HepG2 (cell line): ENCODE measurements around the gene KCNK6. TPM values are rescaled to one million over a fixed set of nuclear protein-coding genes. Genes with fewer than 3 reads are reported as not detected.
A peak's percentile ranks its signal among the peaks of the same experiment; 100 is the strongest.

Source experiments
- CCDC6 ChIP-seq: sonication (generic); formaldehyde crosslinking; IDR thresholded peaks from 2 replicates; pipeline ENCODE4 v1.8.1; 2022; ENCODE audit warnings: mild to moderate bottlenecking, missing genetic modification reagents, moderate library complexity
- GTF3A ChIP-seq: sonication (generic); formaldehyde crosslinking; conservative IDR thresholded peaks from 2 replicates; pipeline ENCODE4 v1.4.0; 2020; ENCODE audit warnings: mild to moderate bottlenecking, missing genetic modification reagents
- HIC2 ChIP-seq: sonication (generic); formaldehyde crosslinking; IDR thresholded peaks from 2 replicates; pipeline ENCODE4 v1.9.0; 2022; ENCODE audit warnings: low read depth, missing genetic modification reagents
- IKZF5 ChIP-seq: IDR thresholded peaks from 2 replicates; pipeline ENCODE4 v1.6.1; 2018; ENCODE audit warnings: missing genetic modification reagents, mild to moderate bottlenecking, missing compliant biosample characterization
- IRF2 ChIP-seq: IDR thresholded peaks from 2 replicates; pipeline ENCODE4 v1.6.1; 2018; ENCODE audit warnings: missing genetic modification reagents, missing compliant biosample characterization
- KAT8 ChIP-seq: IDR thresholded peaks from 2 replicates; pipeline ENCODE4 v1.6.1; 2016; ENCODE audit warnings: missing genetic modification reagents, missing compliant biosample characterization
- NFYB ChIP-seq: sonication (generic); formaldehyde crosslinking; IDR thresholded peaks from 2 replicates; pipeline ENCODE4 v1.4.0; 2020; ENCODE audit warnings: missing genetic modification reagents
- SETDB1 ChIP-seq: sonication (generic); formaldehyde crosslinking; IDR thresholded peaks from 2 replicates; pipeline ENCODE4 v1.5.1; 2020; ENCODE audit warnings: missing genetic modification reagents, mild to moderate bottlenecking, borderline replicate concordance
- YY1 ChIP-seq: IDR thresholded peaks from 2 replicates; pipeline ENCODE4 v1.6.1; 2011; ENCODE audit warnings: low read length, low read depth, moderate library complexity, mild to moderate bottlenecking; ENCODE audit not compliant: insufficient read depth, insufficient replicate concordance
- ZNF337 ChIP-seq: sonication (generic); formaldehyde crosslinking; IDR thresholded peaks from 2 replicates; pipeline ENCODE4 v1.5.1; 2020; ENCODE audit warnings: missing genetic modification reagents, low read depth, mild to moderate bottlenecking, borderline replicate concordance
- ZNF407 ChIP-seq: sonication (generic); formaldehyde crosslinking; IDR thresholded peaks from one replicate; pipeline ENCODE4 v1.5.1; 2020; ENCODE audit warnings: mild to moderate bottlenecking, missing genetic modification reagents; ENCODE audit errors: not compliant biosample characterization
- ZNF431 ChIP-seq: sonication (generic); formaldehyde crosslinking; IDR thresholded peaks from 2 replicates; pipeline ENCODE4 v1.9.0; 2022; ENCODE audit warnings: missing genetic modification reagents, low read depth, mild to moderate bottlenecking, borderline replicate concordance
- ZNF710 ChIP-seq: sonication (generic); formaldehyde crosslinking; IDR thresholded peaks from 2 replicates; pipeline ENCODE4 v1.5.0; 2020; ENCODE audit warnings: mild to moderate bottlenecking, missing genetic modification reagents, borderline replicate concordance
- polyA plus RNA-seq, 8 experiments: library from polyadenylated mRNA; depleted of rRNA in 3 of 8; stranded (reverse) in 7 of 8; unstranded in 1 of 8; fragments of >200 nt; fragmentation: Illumina TruSeq in 4 of 8; extraction: Trizol in 4 of 8; gene quantifications; 2 replicates each; pipeline versions ENCODE4 v1.2.1 to v1.2.3, GENCODE V29; 2011 to 2016; ENCODE audit warnings: low read depth in 4 of 8, missing spikeins in 1 of 8, mixed read lengths in 1 of 8; ENCODE audit not compliant: insufficient read depth in 1 of 8
- total RNA-seq, 5 experiments: library from RNA; depleted of rRNA; stranded (reverse); fragments of >200 nt; fragmentation: Illumina TruSeq; extraction: Trizol; gene quantifications; 2 replicates each; pipeline ENCODE4 v1.2.3, GENCODE V29; 2016; ENCODE audit warnings: low read depth in 1 of 5

Gene KCNK6
- total and polyA plus RNA-seq, 2 of the 13 experiments (the other 11 are each of a cell fraction or from before 2014, with no cell fraction given), result 0.03 TPM; not detected in 1

GRCh38 chr19:38336638-38337359, 17.2 kb downstream of the KCNK6 start (continued):
- TF ChIP-seq ZNF407 (CRISPR knock-in tag) (no peak), GTF3A (CRISPR knock-in tag) (no peak), KAT8 (no peak), ZNF431 (no peak), IRF2 (no peak), SETDB1 (CRISPR knock-in tag) (no peak), ZNF710 (CRISPR knock-in tag) (no peak), IKZF5 (0 out of 2 replicates have a peak, but pooled peaks have one; percentile 15), NFYB (CRISPR knock-in tag) (no peak), YY1 (peak; percentile 8), HIC2 (CRISPR knock-in tag) (no peak), ZNF337 (CRISPR knock-in tag) (no peak), CCDC6 (CRISPR knock-in tag) (no peak)
